Colonic mucosa (tissue), 4 donors: Measurements from ENCODE around the gene XDH. TPM values are rescaled to one million over a fixed set of nuclear protein-coding genes. Genes with fewer than 3 reads are reported as not detected.

Source experiments
- DNase-seq: peaks from one replicate; pipeline ENCODE4 v3.0.0-alpha.2; 2020
- H3K27ac ChIP-seq: fragments of 200-600 bp; one replicate; pipeline ENCODE4 v1.8.0; 2021
- H3K27me3 ChIP-seq: fragments of 200-600 bp; one replicate; pipeline ENCODE4 v1.8.0; 2021
- H3K36me3 ChIP-seq: fragments of 200-600 bp; one replicate; pipeline ENCODE4 v1.8.0; 2021
- H3K4me1 ChIP-seq: fragments of 200-600 bp; one replicate; pipeline ENCODE4 v1.8.0; 2021; ENCODE audit warnings: mild to moderate bottlenecking
- H3K4me3 ChIP-seq: fragments of 200-600 bp; one replicate; pipeline ENCODE4 v1.8.0; 2021
- H3K9ac ChIP-seq, 2 donors: one replicate each; pipeline ENCODE4 v1.7.0; 2013; ENCODE audit warnings: control low read depth in 2 of 2, low read depth in 2 of 2, low read length in 2 of 2
- H3K9me3 ChIP-seq: fragments of 200-600 bp; one replicate; pipeline ENCODE4 v1.8.0; 2021
- intact Hi-C: fragments of 100-400 bp; cut with DNase I; formaldehyde crosslinking; loops from one replicate; pipeline ENCODE4 v1.14.1; 2022
- total RNA-seq, 2 donors: library from RNA; stranded (reverse); fragmentation: NEBNext Ultra II Directional in 1 of 2; extraction: Animal tissue kit (Norgen Biotek cat#: 25700) in 1 of 2; gene quantifications; one replicate each; pipeline ENCODE4 v1.2.1, GENCODE V29; 2021
- TF ChIP-seq, protein P1 (sequence below): fragments of 200-600 bp; IDR thresholded peaks from one replicate; pipeline ENCODE4 v1.8.0; 2022; ENCODE audit warnings: antibody characterized with exemption, mild to moderate bottlenecking
- donor health status: healthy.
- donor health status: DM: no; HTN: no; CAD: no.
- donor health status: DM: no; HTN: no; CAD: no.

XDH gene
- total RNA-seq, 2 donors from 2014 or later: 18.4 to 44.4 TPM

DNA sequence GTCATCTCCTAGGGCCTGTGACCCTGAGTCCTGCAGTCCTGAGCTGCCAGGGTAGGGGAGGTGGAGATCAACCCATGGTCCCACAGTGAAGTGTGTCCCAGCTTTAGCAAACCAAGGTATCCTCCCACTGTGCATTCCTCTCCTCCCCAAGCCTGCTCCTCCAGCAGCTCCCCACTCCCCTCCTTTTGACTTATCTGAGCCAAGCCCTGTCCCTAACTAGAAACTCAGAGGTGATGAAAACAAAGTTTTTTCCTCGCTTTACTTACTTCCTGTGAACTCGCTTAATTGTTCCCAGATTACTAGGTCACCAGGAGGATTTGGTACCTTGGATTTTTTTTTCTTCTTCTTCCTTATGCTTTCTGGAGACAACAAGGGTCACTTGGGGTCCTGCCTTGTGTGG lies 99.8 kb downstream of the XDH start:
- Histone ChIP-seq H3K36me3 (no peaks in the 10 kb centered on the region), H3K4me1 (no peaks in the 10 kb centered on the region), H3K4me3 (no peak overlapping the region), H3K9ac (no peak overlapping the region), H3K27me3 (no peaks in the 10 kb centered on the region), H3K27ac (no peak overlapping the region), H3K9me3 (no peaks in the 10 kb centered on the region)
- TF ChIP-seq, protein P1, sequence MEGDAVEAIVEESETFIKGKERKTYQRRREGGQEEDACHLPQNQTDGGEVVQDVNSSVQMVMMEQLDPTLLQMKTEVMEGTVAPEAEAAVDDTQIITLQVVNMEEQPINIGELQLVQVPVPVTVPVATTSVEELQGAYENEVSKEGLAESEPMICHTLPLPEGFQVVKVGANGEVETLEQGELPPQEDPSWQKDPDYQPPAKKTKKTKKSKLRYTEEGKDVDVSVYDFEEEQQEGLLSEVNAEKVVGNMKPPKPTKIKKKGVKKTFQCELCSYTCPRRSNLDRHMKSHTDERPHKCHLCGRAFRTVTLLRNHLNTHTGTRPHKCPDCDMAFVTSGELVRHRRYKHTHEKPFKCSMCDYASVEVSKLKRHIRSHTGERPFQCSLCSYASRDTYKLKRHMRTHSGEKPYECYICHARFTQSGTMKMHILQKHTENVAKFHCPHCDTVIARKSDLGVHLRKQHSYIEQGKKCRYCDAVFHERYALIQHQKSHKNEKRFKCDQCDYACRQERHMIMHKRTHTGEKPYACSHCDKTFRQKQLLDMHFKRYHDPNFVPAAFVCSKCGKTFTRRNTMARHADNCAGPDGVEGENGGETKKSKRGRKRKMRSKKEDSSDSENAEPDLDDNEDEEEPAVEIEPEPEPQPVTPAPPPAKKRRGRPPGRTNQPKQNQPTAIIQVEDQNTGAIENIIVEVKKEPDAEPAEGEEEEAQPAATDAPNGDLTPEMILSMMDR: no peak
- intact Hi-C loops: no loop called here
- DNase-seq: no peak

DNA sequence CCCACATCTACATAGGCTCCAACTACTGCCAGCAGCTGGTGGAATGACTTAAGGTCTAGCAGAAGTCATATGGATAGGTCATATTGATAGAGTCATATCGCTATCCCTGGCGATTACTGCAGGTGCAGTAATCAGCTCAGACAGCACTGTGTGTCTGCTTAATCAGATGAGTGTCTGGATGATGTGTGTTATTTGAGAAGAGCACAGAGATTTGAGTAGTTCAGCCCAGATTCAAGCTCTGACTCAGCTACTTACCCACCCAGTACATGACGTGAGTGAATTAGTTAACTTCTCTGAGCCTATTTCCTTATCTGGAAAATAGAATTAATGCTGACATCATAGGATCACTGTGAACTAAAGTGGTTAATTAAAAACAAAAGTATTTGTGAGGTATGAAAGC lies 101.6 kb downstream of the XDH start:
- Histone ChIP-seq H3K36me3 (no peaks in the 10 kb centered on the region), H3K9me3 (no peaks in the 10 kb centered on the region), H3K27me3 (no peaks in the 10 kb centered on the region), H3K27ac (no peak overlapping the region), H3K4me1 (no peaks in the 10 kb centered on the region), H3K4me3 (no peak overlapping the region), H3K9ac (no peak overlapping the region)
- DNase-seq: no peak
- TF ChIP-seq, protein P1: no peak
- intact Hi-C loops: no loop called here

DNA sequence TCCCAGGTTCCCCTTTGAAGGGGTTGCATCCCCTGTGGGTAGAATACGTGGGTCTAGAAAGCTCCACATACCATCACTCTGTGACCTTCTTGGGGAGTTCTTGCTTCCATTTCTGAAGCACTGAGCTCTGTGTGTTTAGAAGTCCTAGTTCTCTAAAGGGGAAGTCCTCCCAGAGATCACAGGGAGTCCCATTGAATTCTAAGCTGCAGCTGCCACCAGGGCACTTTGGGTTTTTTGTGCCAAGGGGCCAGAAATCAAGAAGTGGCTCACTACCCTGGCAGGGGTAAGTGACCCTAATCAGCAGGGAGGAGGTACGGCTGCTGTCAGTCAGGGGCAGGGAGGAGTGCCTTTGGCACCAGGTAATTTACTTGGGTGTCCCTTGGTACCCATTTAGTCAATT lies 109.7 kb downstream of the XDH start:
- Histone ChIP-seq H3K27me3 (no peaks in the 10 kb centered on the region), H3K9me3 (no peaks in the 10 kb centered on the region), H3K4me1 (no peaks in the 10 kb centered on the region), H3K27ac (no peak overlapping the region), H3K36me3 (no peaks in the 10 kb centered on the region), H3K4me3 (no peak overlapping the region), H3K9ac (no peak overlapping the region)
- TF ChIP-seq, protein P1: no peak
- intact Hi-C loops: no loop called here
- no peak for DNase-seq

DNA sequence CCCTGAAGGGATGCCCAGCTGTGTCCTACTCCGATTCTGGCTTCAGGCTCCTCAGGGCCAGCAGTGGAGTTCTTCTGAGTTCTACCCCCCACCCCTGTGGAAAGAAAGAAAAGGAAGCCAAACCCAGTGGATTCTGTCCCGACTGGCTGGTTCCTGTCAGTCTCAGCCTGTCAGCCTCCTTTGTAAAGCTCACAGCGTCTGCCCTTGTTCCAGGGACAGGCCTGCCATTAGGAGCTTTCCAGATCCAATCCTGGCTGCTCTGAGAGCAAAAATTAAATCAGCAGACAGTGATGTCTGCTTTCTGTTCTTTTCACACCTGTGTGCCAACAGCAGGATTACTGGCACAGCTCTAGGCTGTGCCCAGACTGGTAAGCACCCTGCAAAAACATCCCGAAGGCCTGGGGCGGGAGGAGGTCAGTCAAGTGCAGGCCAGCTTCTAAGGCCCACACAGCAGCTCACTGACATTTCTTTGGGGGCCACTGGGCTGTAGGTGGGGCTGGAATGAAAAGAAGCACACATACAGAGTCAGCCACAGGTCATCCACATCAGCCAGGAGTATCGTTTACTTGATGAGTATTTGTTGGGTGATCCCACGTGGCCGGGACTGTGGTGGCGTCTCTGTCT lies 111.5 kb downstream of the XDH start:
- no peaks in the 10 kb centered on the region for H3K27me3 ChIP-seq
- H3K4me1 ChIP-seq: no peaks in the 10 kb centered on the region
- H3K9ac ChIP-seq: no peak overlapping the region
- H3K27ac ChIP-seq: no peak overlapping the region
- no peak overlapping the region for H3K4me3 ChIP-seq
- intact Hi-C loops: no loop called here
- no peaks in the 10 kb centered on the region for H3K36me3 ChIP-seq
- TF ChIP-seq, protein P1: no peak
- no peaks in the 10 kb centered on the region for H3K9me3 ChIP-seq
- no peak for DNase-seq

DNA sequence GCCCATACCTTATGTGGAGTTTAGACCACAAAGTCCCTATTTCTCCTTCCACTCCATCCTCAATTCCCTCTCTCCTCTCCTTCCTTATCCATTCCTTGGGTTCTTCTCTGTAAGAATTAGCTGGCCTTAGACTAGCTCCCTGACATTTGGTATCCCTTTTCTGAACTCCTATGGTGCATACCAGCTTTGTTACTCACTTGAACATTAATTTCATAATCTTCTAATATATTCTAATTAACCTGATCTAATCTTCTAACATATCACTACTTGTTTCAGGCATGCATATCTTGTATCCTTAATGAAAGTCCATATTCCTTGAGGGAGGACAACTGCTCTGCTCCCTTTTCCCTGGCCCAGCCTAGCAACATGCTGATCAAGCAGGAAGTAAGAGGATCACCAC lies 114.2 kb downstream of the XDH start:
- Histone ChIP-seq H3K9ac (no peak overlapping the region), H3K27ac (no peak overlapping the region), H3K4me3 (no peak overlapping the region), H3K9me3 (no peaks in the 10 kb centered on the region), H3K27me3 (no peaks in the 10 kb centered on the region), H3K36me3 (no peaks in the 10 kb centered on the region), H3K4me1 (no peaks in the 10 kb centered on the region)
- intact Hi-C loops: no loop called here
- DNase-seq: no peak
- TF ChIP-seq, protein P1: no peak
